H9 (cell line): ENCODE data around the gene TTYH1. TPM values are rescaled to one million over a fixed set of nuclear protein-coding genes. Genes with fewer than 3 reads are reported as not detected.

Source experiments
- DNase-seq: peaks from one replicate; pipeline ENCODE4 v3.0.0-alpha.2; 2017
- H2AFZ ChIP-seq: one replicate; pipeline ENCODE4 v1.6.1; 2013; ENCODE audit warnings: mild to moderate bottlenecking, low read length, control low read depth, moderate library complexity
- H2AK5ac ChIP-seq: 2 replicates; pipeline ENCODE4 v1.6.1; 2013; ENCODE audit warnings: low read length, control low read depth, mixed read lengths; ENCODE audit not compliant: insufficient read length
- H2BK120ac ChIP-seq: one replicate; pipeline ENCODE4 v1.6.1; 2013; ENCODE audit warnings: low read depth, mild to moderate bottlenecking, low read length, control low read depth, inconsistent platforms; ENCODE audit not compliant: poor library complexity, severe bottlenecking
- H2BK12ac ChIP-seq: 2 replicates; pipeline ENCODE4 v1.6.1; 2013; ENCODE audit warnings: low read length, control low read depth, mixed read lengths, low read depth; ENCODE audit not compliant: insufficient read length
- H2BK15ac ChIP-seq: 2 replicates; pipeline ENCODE4 v1.6.1; 2013; ENCODE audit warnings: low read depth, low read length, control low read depth
- H2BK20ac ChIP-seq: one replicate; pipeline ENCODE4 v1.6.1; 2013; ENCODE audit warnings: low read depth, mild to moderate bottlenecking, low read length, control low read depth, inconsistent platforms; ENCODE audit not compliant: poor library complexity, severe bottlenecking
- H2BK5ac ChIP-seq: 2 replicates; pipeline ENCODE4 v1.6.1; 2013; ENCODE audit warnings: low read length, control low read depth, mixed read lengths; ENCODE audit not compliant: insufficient read length
- H3K14ac ChIP-seq: 2 replicates; pipeline ENCODE4 v1.6.1; 2013; ENCODE audit warnings: low read length, control low read depth; ENCODE audit not compliant: insufficient read depth
- H3K18ac ChIP-seq: 2 replicates; pipeline ENCODE4 v1.6.1; 2013; ENCODE audit warnings: low read depth, mild to moderate bottlenecking, mixed read lengths, low read length, control low read depth; ENCODE audit not compliant: insufficient read length
- H3K23ac ChIP-seq: 2 replicates; pipeline ENCODE4 v1.6.1; 2013; ENCODE audit warnings: low read length, control low read depth, mixed read lengths, low read depth; ENCODE audit not compliant: insufficient read length
- H3K23me2 ChIP-seq: 2 replicates; pipeline ENCODE4 v1.6.1; 2013; ENCODE audit warnings: low read depth, mild to moderate bottlenecking, mixed read lengths, low read length, control low read depth; ENCODE audit not compliant: insufficient read length, poor library complexity, severe bottlenecking
- H3K27ac ChIP-seq: 2 replicates; pipeline ENCODE4 v1.5.1; 2013; ENCODE audit warnings: low read length, control low read depth, mixed read lengths, low read depth; ENCODE audit not compliant: insufficient read length
- H3K27me3 ChIP-seq: 2 replicates; pipeline ENCODE4 v1.6.1; 2013; ENCODE audit warnings: low read length, control low read depth, inconsistent platforms; ENCODE audit not compliant: insufficient read depth
- H3K4ac ChIP-seq: 2 replicates; pipeline ENCODE4 v1.6.1; 2013; ENCODE audit warnings: low read depth, mild to moderate bottlenecking, control low read depth, inconsistent platforms, low read length, moderate library complexity
- H3K4me1 ChIP-seq: 2 replicates; pipeline ENCODE4 v1.6.1; 2013; ENCODE audit warnings: low read length, control low read depth, inconsistent platforms; ENCODE audit not compliant: insufficient read depth
- H3K4me2 ChIP-seq: 2 replicates; pipeline ENCODE4 v1.6.1; 2013; ENCODE audit warnings: low read length, control low read depth, mixed read lengths; ENCODE audit not compliant: insufficient read length, insufficient read depth
- H3K56ac ChIP-seq: 2 replicates; pipeline ENCODE4 v1.6.1; 2013; ENCODE audit warnings: low read depth, mild to moderate bottlenecking, mixed read lengths, low read length, control low read depth; ENCODE audit not compliant: insufficient read length
- H3K79me1 ChIP-seq: 2 replicates; pipeline ENCODE4 v1.6.1; 2013; ENCODE audit warnings: low read depth, mild to moderate bottlenecking, moderate library complexity, low read length, control low read depth, inconsistent platforms; ENCODE audit not compliant: insufficient read depth, poor library complexity, severe bottlenecking
- H3K79me2 ChIP-seq: 2 replicates; pipeline ENCODE4 v1.6.1; 2013; ENCODE audit warnings: low read length, control low read depth, inconsistent platforms; ENCODE audit not compliant: insufficient read depth
- H3K9ac ChIP-seq: 2 replicates; pipeline ENCODE4 v1.6.1; 2013; ENCODE audit warnings: low read length, control low read depth, mixed read lengths; ENCODE audit not compliant: insufficient read length; ENCODE audit errors: extremely low read depth
- H3K9me3 ChIP-seq: one replicate; pipeline ENCODE4 v1.6.1; 2013; ENCODE audit warnings: low read depth, low read length, inconsistent platforms; ENCODE audit not compliant: control insufficient read depth
- H3T11ph ChIP-seq: one replicate; pipeline ENCODE4 v1.6.1; 2013; ENCODE audit warnings: mild to moderate bottlenecking, low read length, control low read depth, inconsistent platforms
- H4K20me1 ChIP-seq: one replicate; pipeline ENCODE4 v1.6.1; 2013; ENCODE audit not compliant: control insufficient read depth, insufficient read length, insufficient read depth
- H4K5ac ChIP-seq: 2 replicates; pipeline ENCODE4 v1.6.1; 2013; ENCODE audit warnings: low read depth, mild to moderate bottlenecking, mixed read lengths, low read length, control low read depth; ENCODE audit not compliant: insufficient read length
- H4K8ac ChIP-seq: replicated peaks from 2 replicates; pipeline ENCODE4 v1.6.1; 2013; ENCODE audit warnings: low read length, control low read depth, mixed read lengths, low read depth; ENCODE audit not compliant: insufficient read length
- H4K91ac ChIP-seq: 2 replicates; pipeline ENCODE4 v1.6.1; 2013; ENCODE audit warnings: low read depth, mild to moderate bottlenecking, moderate library complexity, mixed read lengths, low read length, control low read depth; ENCODE audit not compliant: insufficient read length
- H3K27ac Mint-ChIP-seq, 3 experiments: 2 replicates in 2 of 3; 3 replicates in 1 of 3; pipeline ENCODE4 v1.8.0; 2020 to 2021; ENCODE audit warnings: mixed read lengths in 3 of 3, mild to moderate bottlenecking in 1 of 3, moderate library complexity in 1 of 3
- H3K27me3 Mint-ChIP-seq: 2 replicates; pipeline ENCODE4 v1.8.0; 2021; ENCODE audit warnings: low read depth, mild to moderate bottlenecking, moderate library complexity, mixed read lengths
- H3K36me3 Mint-ChIP-seq, 3 experiments: 2 replicates in 2 of 3; 3 replicates in 1 of 3; pipeline ENCODE4 v1.8.0; 2020 to 2021; ENCODE audit warnings: low read depth in 3 of 3, mixed read lengths in 3 of 3; ENCODE audit not compliant: insufficient read depth in 1 of 3
- H3K4me1 Mint-ChIP-seq, 2 experiments: 2 replicates each; pipeline ENCODE4 v1.8.0; 2020; ENCODE audit warnings: mixed read lengths in 2 of 2
- H3K4me3 Mint-ChIP-seq, 2 experiments: 2 replicates in 1 of 2; 3 replicates in 1 of 2; pipeline ENCODE4 v1.8.0; 2020 to 2021; ENCODE audit warnings: mild to moderate bottlenecking in 2 of 2, mixed read lengths in 2 of 2, moderate library complexity in 1 of 2
- H3K9me3 Mint-ChIP-seq, 2 experiments: 2 replicates in 1 of 2; 3 replicates in 1 of 2; pipeline ENCODE4 v1.8.0; 2020; ENCODE audit warnings: mild to moderate bottlenecking in 2 of 2, mixed read lengths in 2 of 2, moderate library complexity in 1 of 2
- CTCF ChIP-seq: fragments of 200-600 bp; sonication (generic); conservative IDR thresholded peaks from 3 replicates; pipeline ENCODE4 v1.8.0; 2021; ENCODE audit warnings: antibody characterized with exemption, mild to moderate bottlenecking
- WGBS: extraction: QIAGEN DNeasy Blood & Tissue Kit; methylation state at CpG from one replicate; pipeline ENCODE4 v1.1.7; 2013; ENCODE audit warnings: missing lambda C conversion rate, low lambda C conversion rate, mixed read lengths; ENCODE audit not compliant: insufficient read length; ENCODE audit errors: extremely low coverage; 5-methylcytosine and 5-hydroxymethylcytosine counted together
- total RNA-seq: library from RNA; stranded (reverse); gene quantifications from 2 replicates; pipeline ENCODE4 v1.2.1, GENCODE V29; 2021

Gene TTYH1
- total RNA-seq, 1 experiment from 2014 or later: 47.1 TPM

GRCh38 chr19:54444737-54445136 is 29.5 kb downstream of the TTYH1 start:
- H3K9me3 ChIP-seq: no peaks in the 10 kb centered on the region
- no peak overlapping the region for H4K5ac ChIP-seq
- H4K20me1 ChIP-seq: no peaks in the 10 kb centered on the region
- no peak overlapping the region for H3K9ac ChIP-seq
- H2AFZ ChIP-seq: no peak overlapping the region
- H3K23me2 ChIP-seq: peaks cover 4% of the 10 kb centered on the region
- no peak overlapping the region for H3K23ac ChIP-seq
- no peak overlapping the region for H2AK5ac ChIP-seq
- Mint-ChIP-seq H3K36me3 (peaks cover 13 to 35% (median 21%) of the 10 kb centered on the region in 3 experiments), H3K4me3 (no peak overlapping the region), H3K9me3 (peaks cover 4 to 10% of the 10 kb centered on the region in 2 experiments; a peak in 2 of 5 replicates), H3K4me1 (peaks cover 6 to 15% of the 10 kb centered on the region in 2 experiments), H3K27me3 (no peaks in the 10 kb centered on the region), H3K27ac (no peak overlapping the region)
- H3K27me3 ChIP-seq: no peaks in the 10 kb centered on the region
- H4K8ac ChIP-seq: no peak overlapping the region
- TF ChIP-seq CTCF: no peak
- H3K4ac ChIP-seq: no peak overlapping the region
- no peak for DNase-seq
- H2BK120ac ChIP-seq: no peak overlapping the region
- H3K79me2 ChIP-seq: peaks cover 5% of the 10 kb centered on the region; the same call in 1 of the 2 replicates
- no peak overlapping the region for H2BK5ac ChIP-seq
- no peaks in the 10 kb centered on the region for H3K79me1 ChIP-seq
- no peak overlapping the region for H2BK15ac ChIP-seq
- WGBS: no CpG with 5 or more reads among the region's 7 CpGs
- H3K18ac ChIP-seq: no peak overlapping the region
- H3T11ph ChIP-seq: no peak overlapping the region
- no peak overlapping the region for H3K14ac ChIP-seq
- no peak overlapping the region for H4K91ac ChIP-seq
- no peak overlapping the region for H3K27ac ChIP-seq
- H3K4me2 ChIP-seq: no peak overlapping the region
- no peak overlapping the region for H2BK12ac ChIP-seq
- H3K4me1 ChIP-seq: no peaks in the 10 kb centered on the region; the same call in 1 of the 2 replicates
- no peak overlapping the region for H3K56ac ChIP-seq
- H2BK20ac ChIP-seq: no peak overlapping the region
